Spleen (tissue), 11 donors: ENCODE results near the gene ACOD1. TPM values are rescaled to one million over a fixed set of nuclear protein-coding genes. Genes with fewer than 3 reads are reported as not detected.
"Not testable (repeated sequence)": the region's sequence is repeated elsewhere in the genome, so short reads cannot be mapped to it uniquely, and the experiment has no call there.

ENCODE experiments used
- DNase-seq: peaks from one replicate; pipeline ENCODE4 v3.0.0-alpha.2; 2020
- H3K27ac ChIP-seq, 8 donors: fragments of 200-600 bp; sonication (generic) in 7 of 8; 1 replicate in 4 of 8; 2 replicates in 4 of 8; pipeline versions ENCODE4 v1.5.0 to v1.8.0; 2016 to 2021; ENCODE audit warnings: inconsistent platforms in 4 of 8, mild to moderate bottlenecking in 4 of 8, moderate library complexity in 1 of 8
- H3K27me3 ChIP-seq, 7 donors: fragments of 200-600 bp; sonication (generic) in 6 of 7; replicated peaks in 1 of 7; 1 replicate in 4 of 7; 2 replicates in 3 of 7; pipeline versions ENCODE4 v1.5.0 to v1.8.0; 2016 to 2021; ENCODE audit warnings: inconsistent platforms in 3 of 7, mild to moderate bottlenecking in 1 of 7
- H3K36me3 ChIP-seq, 6 donors: fragments of 200-600 bp; sonication (generic) in 5 of 6; 1 replicate in 4 of 6; 2 replicates in 2 of 6; pipeline versions ENCODE4 v1.5.0 to v1.8.0; 2016 to 2021; ENCODE audit warnings: inconsistent platforms in 2 of 6
- H3K4me1 ChIP-seq, 6 donors: fragments of 200-600 bp; sonication (generic) in 5 of 6; 1 replicate in 3 of 6; 2 replicates in 3 of 6; pipeline versions ENCODE4 v1.5.0 to v1.8.0; 2016 to 2021; ENCODE audit warnings: inconsistent platforms in 3 of 6
- H3K4me3 ChIP-seq, 8 donors: fragments of 200-600 bp; sonication (generic) in 7 of 8; 1 replicate in 4 of 8; 2 replicates in 4 of 8; pipeline versions ENCODE4 v1.5.0 to v1.8.0; 2016 to 2021; ENCODE audit warnings: inconsistent platforms in 4 of 8, mild to moderate bottlenecking in 4 of 8, moderate library complexity in 2 of 8
- H3K9me3 ChIP-seq, 8 donors: fragments of 200-600 bp; sonication (generic) in 7 of 8; 1 replicate in 4 of 8; 2 replicates in 4 of 8; pipeline versions ENCODE4 v1.5.0 to v1.8.0; 2016 to 2021; ENCODE audit warnings: inconsistent platforms in 4 of 8
- POLR2A ChIP-seq, 3 donors: fragments of 450-650 bp; IDR thresholded peaks; one replicate each; pipeline ENCODE4 v1.5.1; 2017; ENCODE audit warnings: antibody characterized with exemption in 3 of 3, mild to moderate bottlenecking in 1 of 3
- POLR2AphosphoS5 ChIP-seq, 3 donors: sonication (generic); formaldehyde crosslinking; IDR thresholded peaks; one replicate each; pipeline ENCODE4 v1.5.1; 2017; ENCODE audit warnings: antibody characterized with exemption in 3 of 3
- WGBS, 5 donors: extraction: QIAGEN DNeasy Blood & Tissue Kit in 3 of 5; methylation state at CpG; one replicate each; pipeline versions ENCODE4 v1.1.5 to v1.1.7; 2013 to 2018; 5-methylcytosine and 5-hydroxymethylcytosine counted together
- intact Hi-C: fragments of 100-400 bp; cut with DNase I; formaldehyde crosslinking; loops from one replicate; pipeline ENCODE4 v1.15.0; 2023; ENCODE audit warnings: low total_unique reads
- polyA plus RNA-seq, 3 donors: library from polyadenylated mRNA; stranded (reverse); fragments of 200-250 nt; gene quantifications; one replicate each; pipeline ENCODE4 v1.2.1, GENCODE V29; 2013
- total RNA-seq, 7 donors: library from RNA; depleted of rRNA in 3 of 7; stranded (reverse); fragments of >200 nt in 3 of 7; fragmentation: NEBNext Ultra II Directional in 4 of 7; extraction: Animal tissue kit (Norgen Biotek cat#: 25700) in 4 of 7; gene quantifications; one replicate each; pipeline versions ENCODE4 v1.1.0 to v1.2.1, GENCODE V29; 2016 to 2021
- TF ChIP-seq, protein P1 (sequence below), 11 experiments: fragments of 200-600 bp in 7 of 11; fragments of 450-650 bp in 4 of 11; sonication (generic) in 4 of 11; IDR thresholded peaks in 8 of 11; conservative IDR thresholded peaks in 3 of 11; 1 replicate in 7 of 11; 2 replicates in 4 of 11; pipeline versions ENCODE4 v1.4.0 to v1.8.0; 2016 to 2021; ENCODE audit warnings: antibody characterized with exemption in 11 of 11, inconsistent platforms in 4 of 11, mild to moderate bottlenecking in 1 of 11
- donor health status: healthy with polysubstance abuse.
- donor health status: DM: no; HTN: no; CAD: no; lungs with moderate emphysema.
- donor health status: DM: no; HTN: no; CAD: no.
- donor health status: Bipolar disorder and iron deficiency.
- donor health status: healthy.
- donor health status: DM: no; HTN: no; CAD: no.
- donor health status: DM: yes; HTN: yes; CAD: no.

Gene ACOD1
- total and polyA plus RNA-seq, 10 donors, result 0.10 to 0.33 (median 0.15) TPM; not detected in 6

DNA sequence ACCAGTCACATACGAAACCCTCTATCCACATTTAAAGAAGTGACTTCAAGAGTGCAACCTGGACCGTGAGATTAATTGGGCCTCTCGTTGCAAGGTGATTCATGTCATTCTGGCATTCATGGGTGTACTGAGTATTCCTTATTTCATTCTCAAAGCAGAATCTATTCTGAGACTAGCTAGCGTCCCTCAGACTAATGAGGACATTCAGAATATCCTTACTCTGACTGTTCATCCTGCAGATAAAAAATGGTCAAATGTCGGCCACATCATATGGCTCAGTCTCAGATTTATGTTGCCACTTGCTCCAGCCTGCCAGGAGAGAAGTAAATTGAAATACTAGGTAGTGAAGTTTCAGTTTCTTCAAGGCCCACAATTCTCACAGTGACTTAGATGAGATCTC, 7.3 kb downstream of the ACOD1 start:
- Histone ChIP-seq H3K4me3 (no peak overlapping the region), H3K27ac (no peak overlapping the region), H3K36me3 (no peaks in the 10 kb centered on the region), H3K4me1 (no peaks in the 10 kb centered on the region), H3K27me3 (peaks cover 0 to 9% (median 0%) of the 10 kb centered on the region in 7 donors), H3K9me3 (peaks cover 0 to 25% (median 20%) of the 10 kb centered on the region in 8 donors)
- WGBS, 5 donors, result 78 to 96% (median 84%) methylated on average over 5 of the region's 5 CpGs
- no peak for DNase-seq
- TF ChIP-seq, protein P1, sequence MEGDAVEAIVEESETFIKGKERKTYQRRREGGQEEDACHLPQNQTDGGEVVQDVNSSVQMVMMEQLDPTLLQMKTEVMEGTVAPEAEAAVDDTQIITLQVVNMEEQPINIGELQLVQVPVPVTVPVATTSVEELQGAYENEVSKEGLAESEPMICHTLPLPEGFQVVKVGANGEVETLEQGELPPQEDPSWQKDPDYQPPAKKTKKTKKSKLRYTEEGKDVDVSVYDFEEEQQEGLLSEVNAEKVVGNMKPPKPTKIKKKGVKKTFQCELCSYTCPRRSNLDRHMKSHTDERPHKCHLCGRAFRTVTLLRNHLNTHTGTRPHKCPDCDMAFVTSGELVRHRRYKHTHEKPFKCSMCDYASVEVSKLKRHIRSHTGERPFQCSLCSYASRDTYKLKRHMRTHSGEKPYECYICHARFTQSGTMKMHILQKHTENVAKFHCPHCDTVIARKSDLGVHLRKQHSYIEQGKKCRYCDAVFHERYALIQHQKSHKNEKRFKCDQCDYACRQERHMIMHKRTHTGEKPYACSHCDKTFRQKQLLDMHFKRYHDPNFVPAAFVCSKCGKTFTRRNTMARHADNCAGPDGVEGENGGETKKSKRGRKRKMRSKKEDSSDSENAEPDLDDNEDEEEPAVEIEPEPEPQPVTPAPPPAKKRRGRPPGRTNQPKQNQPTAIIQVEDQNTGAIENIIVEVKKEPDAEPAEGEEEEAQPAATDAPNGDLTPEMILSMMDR (IDR thresholded peaks at IDR 0.05 in 8 of 11, conservative IDR thresholded peaks at IDR 0.05 in 3 of 11), result no peak
- TF ChIP-seq POLR2A (IDR thresholded peaks at IDR 0.05) (no peak), POLR2AphosphoS5 (IDR thresholded peaks at IDR 0.05) (no peak)
- intact Hi-C loops, result no loop called here

- Histone ChIP-seq H3K4me3 (no peak overlapping the region), H3K27me3 (no peaks in the 10 kb centered on the region), H3K36me3 (no peaks in the 10 kb centered on the region), H3K4me1 (no peaks in the 10 kb centered on the region), H3K9me3 (peaks cover 0 to 34% (median 28%) of the 10 kb centered on the region in 8 donors), H3K27ac (no peak overlapping the region)
- intact Hi-C loops, result no loop called here
- TF ChIP-seq, protein P1 (IDR thresholded peaks at IDR 0.05 in 8 of 11, conservative IDR thresholded peaks at IDR 0.05 in 3 of 11), result no peak
- TF ChIP-seq POLR2A (IDR thresholded peaks at IDR 0.05) (no peak), POLR2AphosphoS5 (IDR thresholded peaks at IDR 0.05) (no peak)
- no peak for DNase-seq
- 70 to 83% (median 73%) methylated on average over 4 of the region's 4 CpGs for WGBS, 5 donors
These were observed 10.6 kb downstream of the ACOD1 start for GRCh38 chr13:76958841-76959432.

GRCh38 chr13:76959734-76960133, 11.4 kb downstream of the ACOD1 start:
- H3K27me3 ChIP-seq, intact Hi-C loops, DNase-seq, H3K36me3 ChIP-seq, H3K4me1 ChIP-seq, H3K27ac ChIP-seq, H3K4me3 ChIP-seq: not testable (repeated sequence)
- H3K9me3 ChIP-seq, result peaks cover 0 to 34% (median 28%) of the 10 kb centered on the region in 8 donors

GRCh38 chr13:76965759-76966421, 17.6 kb downstream of the ACOD1 start:
- H3K4me1 ChIP-seq, result peaks cover 0 to 7% (median 2%) of the 10 kb centered on the region in 6 donors
- intact Hi-C loops, result no loop called here
- no peaks in the 10 kb centered on the region for H3K36me3 ChIP-seq
- H3K27ac ChIP-seq, result no peak overlapping the region
- no peak overlapping the region for H3K4me3 ChIP-seq
- TF ChIP-seq POLR2A (IDR thresholded peaks at IDR 0.05) (no peak), POLR2AphosphoS5 (IDR thresholded peaks at IDR 0.05) (peak in 1 of 3 donors; percentile 47)
- WGBS, 5 donors, result 60 to 70% (median 67%) methylated on average over 6 of the region's 6 CpGs
- H3K27me3 ChIP-seq, result peaks cover 0 to 16% (median 0%) of the 10 kb centered on the region in 7 donors
- no peak for DNase-seq
- H3K9me3 ChIP-seq, result peaks cover 0 to 7% (median 6%) of the 10 kb centered on the region in 8 donors

- Histone ChIP-seq H3K27ac (no peak overlapping the region), H3K4me3 (no peak overlapping the region), H3K36me3 (no peaks in the 10 kb centered on the region), H3K4me1 (peaks cover 0 to 8% (median 2%) of the 10 kb centered on the region in 6 donors), H3K9me3 (no peaks in the 10 kb centered on the region), H3K27me3 (peaks cover 0 to 21% (median 0%) of the 10 kb centered on the region in 7 donors)
- intact Hi-C loops, result no loop called here
- TF ChIP-seq POLR2A (IDR thresholded peaks at IDR 0.05), result no peak
- no peak for DNase-seq
- WGBS, 5 donors, result 90 to 97% (median 93%) methylated on average over 6 of the region's 6 CpGs
These were observed 18.7 kb downstream of the ACOD1 start for GRCh38 chr13:76967031-76967430.
